ENCODE results near the gene MDP1.

MDP1 gene

GRCh38 chr14:24215495-24216344 lies at the start of gene MDP1:
Gene MDP1, minus strand, starts transcription at chr14:24216066. Its CDS starts 111 bp downstream, at chr14:24215955.
- peak within 1 kb of the TSS; percentile 64 for H2AFZ ChIP-seq (ENCODE audit: low read depth)
- peaks cover 22% of the 10 kb centered on the region for H3K4me1 ChIP-seq (ENCODE audit: low read depth, poor library complexity, severe bottlenecking)
- peaks cover 9% of the 10 kb centered on the region; the same call in 1 of the 2 replicates for H3K79me2 ChIP-seq (ENCODE audit: insufficient read depth, low read depth)

GRCh38 chr14:24264298-24264697 lies 48.4 kb upstream of the MDP1 start:
- TF ChIP-seq CTCF (conservative IDR thresholded peaks at IDR 0.05; ENCODE audit: low read depth, low read length), result no peak
- Histone ChIP-seq H3K9ac (no peak overlapping the region), H3K79me2 (ENCODE audit: insufficient read depth, low read depth) (no peaks in the 10 kb centered on the region), H3K4me3 (IDR thresholded peaks at IDR 0.05; ENCODE audit: insufficient read depth, low read depth, low read length) (no peak overlapping the region), H3K36me3 (ENCODE audit: insufficient read depth) (no peaks in the 10 kb centered on the region), H2AFZ (ENCODE audit: low read depth) (no peak overlapping the region), H3K27ac (no peak overlapping the region), H3K4me1 (ENCODE audit: low read depth, poor library complexity, severe bottlenecking) (no peaks in the 10 kb centered on the region), H3K4me2 (no peak overlapping the region), H3K27me3 (ENCODE audit: insufficient read depth, low read depth) (no peaks in the 10 kb centered on the region), H4K20me1 (ENCODE audit: insufficient read depth) (no peaks in the 10 kb centered on the region)

More at GRCh38 chr14:24215495-24216344, at the start of gene MDP1:
- Histone ChIP-seq H3K27ac (peak within 1 kb of the TSS; percentile 58), H3K9ac (peak within 1 kb of the TSS; percentile 53; the same call in 1 of the 2 replicates), H3K36me3 (ENCODE audit: insufficient read depth) (no peaks in the 10 kb centered on the region), H3K4me2 (peak within 1 kb of the TSS; percentile 64), H4K20me1 (ENCODE audit: insufficient read depth) (no peaks in the 10 kb centered on the region), H3K4me3 (IDR thresholded peaks at IDR 0.05; ENCODE audit: insufficient read depth, low read depth, low read length) (no peak within 1 kb of the TSS), H3K27me3 (ENCODE audit: insufficient read depth, low read depth) (no peaks in the 10 kb centered on the region)
- 0 out of 2 replicates have a peak, but pooled peaks have one; percentile 46 for TF ChIP-seq CTCF (conservative IDR thresholded peaks at IDR 0.05; ENCODE audit: low read depth, low read length)

DNA sequence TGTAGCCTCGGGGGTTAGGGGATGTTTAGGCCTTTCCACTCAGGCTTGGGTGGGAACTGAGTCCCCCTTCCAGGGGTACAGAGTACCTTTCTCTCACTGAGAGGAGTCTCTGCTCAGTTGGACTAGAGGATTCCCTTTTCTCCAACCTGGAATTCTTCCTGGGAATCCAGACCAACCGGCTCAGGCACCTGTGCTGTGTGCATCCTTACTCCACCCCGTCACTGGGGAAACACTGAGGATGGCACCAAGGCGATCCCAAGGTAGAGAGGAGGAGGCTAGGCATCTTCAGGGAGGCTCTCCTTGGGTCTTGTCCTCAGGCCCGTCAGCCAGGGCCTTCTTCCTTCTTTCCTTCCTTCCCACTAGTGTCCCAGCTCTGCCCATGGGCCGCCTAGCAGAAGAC lies 48.0 kb upstream of the MDP1 start:
- TF ChIP-seq CTCF (conservative IDR thresholded peaks at IDR 0.05; ENCODE audit: low read depth, low read length), result no peak
- Histone ChIP-seq H3K9ac (no peak overlapping the region), H4K20me1 (ENCODE audit: insufficient read depth) (no peaks in the 10 kb centered on the region), H3K79me2 (ENCODE audit: insufficient read depth, low read depth) (no peaks in the 10 kb centered on the region), H3K4me1 (ENCODE audit: low read depth, poor library complexity, severe bottlenecking) (no peaks in the 10 kb centered on the region), H2AFZ (ENCODE audit: low read depth) (no peak overlapping the region), H3K27me3 (ENCODE audit: insufficient read depth, low read depth) (no peaks in the 10 kb centered on the region), H3K4me2 (no peak overlapping the region), H3K4me3 (IDR thresholded peaks at IDR 0.05; ENCODE audit: insufficient read depth, low read depth, low read length) (no peak overlapping the region), H3K27ac (no peak overlapping the region), H3K36me3 (ENCODE audit: insufficient read depth) (no peaks in the 10 kb centered on the region)

GRCh38 chr14:24262821-24263733 lies 47.2 kb upstream of the MDP1 start, which contains the start of gene TGM1:
Gene TGM1, minus strand, starts transcription at chr14:24263177. Its CDS starts 825 bp downstream, at chr14:24262352.
- H4K20me1 ChIP-seq (ENCODE audit: insufficient read depth), result no peaks in the 10 kb centered on the region
- no peak within 1 kb of the TSS for H3K9ac ChIP-seq
- H3K27ac ChIP-seq, result no peak within 1 kb of the TSS
- H3K4me3 ChIP-seq (IDR thresholded peaks at IDR 0.05; ENCODE audit: insufficient read depth, low read depth, low read length), result no peak within 1 kb of the TSS
- no peaks in the 10 kb centered on the region for H3K79me2 ChIP-seq (ENCODE audit: insufficient read depth, low read depth)
- no peaks in the 10 kb centered on the region for H3K36me3 ChIP-seq (ENCODE audit: insufficient read depth)
- no peaks in the 10 kb centered on the region for H3K27me3 ChIP-seq (ENCODE audit: insufficient read depth, low read depth)
- H3K4me1 ChIP-seq (ENCODE audit: low read depth, poor library complexity, severe bottlenecking), result no peaks in the 10 kb centered on the region
- no peak for TF ChIP-seq CTCF (conservative IDR thresholded peaks at IDR 0.05; ENCODE audit: low read depth, low read length)
- H2AFZ ChIP-seq (ENCODE audit: low read depth), result no peak within 1 kb of the TSS
- H3K4me2 ChIP-seq, result no peak within 1 kb of the TSS

All from KMS-11 (cell line).